HEK293 (cell line): Measurements from ENCODE around the gene TIGAR.

Source experiments
- CTCF ChIP-seq: fragments of 450-650 bp; formaldehyde crosslinking; IDR thresholded peaks from 2 replicates; pipeline ENCODE4 v1.5.1; 2016; ENCODE audit warnings: missing biosample characterization, missing genetic modification characterization
- REST ChIP-seq: fragments of 450-650 bp; formaldehyde crosslinking; IDR thresholded peaks from 2 replicates; pipeline ENCODE4 v1.5.1; 2016; ENCODE audit warnings: missing biosample characterization, missing genetic modification characterization
- ZBTB26 ChIP-seq: fragments of 450-650 bp; formaldehyde crosslinking; optimal IDR thresholded peaks from 2 replicates; pipeline ENCODE3; 2016; ENCODE audit warnings: missing biosample characterization, mild to moderate bottlenecking, missing genetic modification characterization
- ZNF335 ChIP-seq: fragments of 450-650 bp; formaldehyde crosslinking; conservative IDR thresholded peaks from 2 replicates; pipeline ENCODE4 v1.5.1; 2016; ENCODE audit warnings: missing biosample characterization, missing genetic modification characterization
- ZNF423 ChIP-seq: fragments of 450-650 bp; formaldehyde crosslinking; IDR thresholded peaks from 2 replicates; pipeline ENCODE4 v1.5.1; 2016; ENCODE audit warnings: missing biosample characterization, missing genetic modification characterization

- TF ChIP-seq ZNF423 (tag by site-specific recombination) (no peak), ZBTB26 (tag by site-specific recombination) (no peak), ZNF335 (tag by site-specific recombination) (no peak), CTCF (no peak), REST (no peak)
Measured at GRCh38 chr12:4278329-4279197, 42.5 kb upstream of the TIGAR start.
